Measurements from ENCODE around the gene NLGN4X.

NLGN4X gene

DNA sequence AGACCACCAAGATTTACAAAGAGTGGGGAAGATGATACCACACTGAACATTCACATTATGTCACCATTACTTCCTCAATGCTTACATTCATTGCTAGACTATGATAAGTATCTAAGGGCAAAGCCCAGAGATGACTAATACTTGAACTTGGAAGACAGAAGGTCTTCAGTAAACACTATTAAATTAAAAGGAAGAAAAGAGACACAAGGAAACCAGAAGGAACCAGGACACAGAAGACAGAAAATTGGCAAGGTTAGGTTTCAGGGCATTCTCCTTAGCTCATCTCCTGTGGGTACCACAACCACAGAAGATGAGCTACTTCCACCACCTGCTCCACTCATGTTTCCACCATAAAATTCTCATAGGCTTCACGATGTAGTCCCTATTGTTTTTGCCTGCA lies 64.9 kb downstream of the NLGN4X start:
- DNase-seq (ENCODE audit: insufficient read length, low spot score) (no peak), FAIRE-seq (no peak)
- TF ChIP-seq SPI1 (IDR thresholded peaks at IDR 0.05; ENCODE audit: low read depth, low read length) (no peak), POLR2A (IDR thresholded peaks at IDR 0.05; ENCODE audit: low read depth, low read length) (no peak), POU2F2 (IDR thresholded peaks at IDR 0.05; ENCODE audit: low read depth, low read length) (no peak)

DNA sequence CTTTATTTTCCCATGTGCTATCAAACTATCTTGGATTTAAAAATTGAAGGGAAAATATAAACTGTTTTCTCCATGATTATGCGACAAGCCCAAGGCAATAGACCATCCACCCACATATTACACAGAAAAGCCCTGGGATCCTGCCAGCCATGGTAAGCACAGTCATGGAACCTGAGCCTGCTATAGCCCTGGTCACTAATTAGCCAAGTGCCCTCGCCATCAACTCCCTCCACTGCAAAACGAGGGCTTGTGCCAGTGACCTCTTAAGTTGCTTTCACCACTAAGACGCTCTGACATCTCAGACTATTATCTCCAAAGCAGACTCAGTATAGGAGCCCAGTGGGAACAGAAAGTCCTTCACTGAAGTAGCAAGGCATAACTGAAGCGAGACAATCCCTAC lies 69.2 kb downstream of the NLGN4X start:
- no peak for FAIRE-seq
- TF ChIP-seq SPI1 (IDR thresholded peaks at IDR 0.05; ENCODE audit: low read depth, low read length), result no peak
- TF ChIP-seq TAF1 (IDR thresholded peaks at IDR 0.05; ENCODE audit: low read depth, low read length), result no peak
- no peak for TF ChIP-seq POU2F2 (IDR thresholded peaks at IDR 0.05; ENCODE audit: low read depth, low read length)
- no peak for TF ChIP-seq PAX5 (IDR thresholded peaks at IDR 0.05; ENCODE audit: insufficient read depth, low read length, severe bottlenecking)
- TF ChIP-seq POLR2A (IDR thresholded peaks at IDR 0.05; ENCODE audit: low read depth, low read length), result no peak
- no peak for TF ChIP-seq POLR2AphosphoS5 (IDR thresholded peaks at IDR 0.05; ENCODE audit: low read depth, low read length)

DNA sequence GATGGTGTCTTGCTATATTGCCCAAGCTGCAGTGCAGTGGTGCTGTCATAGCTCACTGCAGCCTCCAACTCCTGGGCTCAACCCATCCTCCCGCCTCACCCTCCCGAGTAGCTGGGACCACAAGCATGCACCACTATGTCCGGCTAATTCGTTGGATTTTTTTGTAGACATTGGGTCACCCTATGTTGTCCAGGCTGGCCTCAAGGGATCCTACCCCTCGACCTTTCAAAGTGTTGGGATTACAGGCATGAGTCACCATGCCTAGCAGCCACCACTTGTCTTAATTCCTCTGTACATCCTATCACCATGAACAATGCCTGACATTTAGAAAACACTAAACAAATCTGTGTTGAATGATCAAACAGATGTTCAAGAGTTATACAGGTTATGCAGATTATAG lies 76.7 kb downstream of the NLGN4X start:
- no peak for TF ChIP-seq POLR2AphosphoS5 (IDR thresholded peaks at IDR 0.05; ENCODE audit: low read depth, low read length)
- TF ChIP-seq SPI1 (IDR thresholded peaks at IDR 0.05; ENCODE audit: low read depth, low read length), result no peak
- TF ChIP-seq POU2F2 (IDR thresholded peaks at IDR 0.05; ENCODE audit: low read depth, low read length), result no peak
- TF ChIP-seq PAX5 (IDR thresholded peaks at IDR 0.05; ENCODE audit: insufficient read depth, low read length, severe bottlenecking), result no peak
- no peak for TF ChIP-seq TAF1 (IDR thresholded peaks at IDR 0.05; ENCODE audit: low read depth, low read length)
- no peak for TF ChIP-seq POLR2A (IDR thresholded peaks at IDR 0.05; ENCODE audit: low read depth, low read length)
- DNase-seq (ENCODE audit: insufficient read length, low spot score) (no peak), FAIRE-seq (no peak)

More for the DNA sequence above, 69.2 kb downstream of the NLGN4X start:
- DNase-seq (ENCODE audit: insufficient read length, low spot score), result no peak

DNA sequence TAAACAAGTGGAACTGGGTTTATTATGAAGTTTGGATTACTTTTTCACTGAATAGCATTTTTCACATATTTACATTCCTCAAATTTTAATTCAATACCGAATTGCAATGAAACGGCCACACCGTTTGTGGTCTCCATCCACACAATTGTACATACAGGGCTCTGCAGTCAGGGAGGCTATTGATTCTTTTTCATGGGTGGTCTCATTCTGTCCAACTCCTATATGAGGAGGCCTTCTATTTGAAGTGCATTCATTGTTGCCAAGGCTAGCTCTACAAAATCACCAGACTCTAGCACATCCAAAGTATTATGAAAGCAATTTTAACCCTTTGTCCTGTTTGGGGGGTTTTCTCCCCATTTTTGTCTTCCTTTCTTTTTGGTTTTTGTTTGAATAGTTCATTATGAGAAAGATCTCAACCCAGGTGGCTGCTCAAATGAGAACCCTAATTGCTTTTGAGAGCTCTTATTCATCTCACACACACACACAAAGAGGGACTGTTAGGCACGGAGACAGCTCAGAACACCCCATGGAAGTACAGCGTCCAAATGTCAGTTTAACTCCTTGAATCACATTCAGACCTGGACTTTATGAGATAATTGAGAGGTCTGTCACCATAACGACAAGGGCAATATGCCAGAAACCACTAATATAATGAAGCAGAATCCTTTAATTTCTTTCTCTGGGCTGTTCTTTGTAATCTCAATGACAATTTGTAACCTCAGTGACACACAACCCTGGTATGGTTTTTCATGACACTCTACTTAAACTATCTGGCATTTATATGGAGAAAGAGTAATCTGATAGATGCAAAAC lies 79.4 kb downstream of the NLGN4X start:
- FAIRE-seq (no peak), DNase-seq (ENCODE audit: insufficient read length, low spot score) (no peak)
- TF ChIP-seq POU2F2 (IDR thresholded peaks at IDR 0.05; ENCODE audit: low read depth, low read length) (no peak), PAX5 (IDR thresholded peaks at IDR 0.05; ENCODE audit: insufficient read depth, low read length, severe bottlenecking) (no peak), TAF1 (IDR thresholded peaks at IDR 0.05; ENCODE audit: low read depth, low read length) (no peak), POLR2AphosphoS5 (IDR thresholded peaks at IDR 0.05; ENCODE audit: low read depth, low read length) (no peak), POLR2A (IDR thresholded peaks at IDR 0.05; ENCODE audit: low read depth, low read length) (no peak), SPI1 (IDR thresholded peaks at IDR 0.05; ENCODE audit: low read depth, low read length) (no peak)

DNA sequence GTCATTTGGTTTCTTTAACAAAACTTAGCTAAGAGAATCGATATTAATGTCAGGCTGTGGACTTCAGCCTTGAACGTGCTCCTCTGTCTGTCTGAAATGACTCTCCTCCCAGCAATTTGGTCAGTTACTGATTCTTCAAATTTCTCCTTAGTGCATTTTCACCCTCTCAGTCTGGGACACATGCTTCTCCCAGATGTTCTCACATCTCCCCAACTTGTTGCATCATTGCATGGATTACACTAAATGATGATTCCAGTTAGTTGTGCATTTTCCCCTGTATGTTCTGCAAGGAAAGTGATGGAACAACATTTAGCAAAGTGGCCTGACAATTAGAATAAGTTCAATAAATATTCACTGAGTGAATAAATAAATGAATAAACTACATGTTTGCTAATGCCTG lies 94.4 kb downstream of the NLGN4X start:
- FAIRE-seq (no peak), DNase-seq (ENCODE audit: insufficient read length, low spot score) (no peak)
- TF ChIP-seq TAF1 (IDR thresholded peaks at IDR 0.05; ENCODE audit: low read depth, low read length) (no peak), POU2F2 (IDR thresholded peaks at IDR 0.05; ENCODE audit: low read depth, low read length) (no peak), SPI1 (IDR thresholded peaks at IDR 0.05; ENCODE audit: low read depth, low read length) (no peak), POLR2AphosphoS5 (IDR thresholded peaks at IDR 0.05; ENCODE audit: low read depth, low read length) (no peak), POLR2A (IDR thresholded peaks at IDR 0.05; ENCODE audit: low read depth, low read length) (no peak), PAX5 (IDR thresholded peaks at IDR 0.05; ENCODE audit: insufficient read depth, low read length, severe bottlenecking) (no peak)

DNA sequence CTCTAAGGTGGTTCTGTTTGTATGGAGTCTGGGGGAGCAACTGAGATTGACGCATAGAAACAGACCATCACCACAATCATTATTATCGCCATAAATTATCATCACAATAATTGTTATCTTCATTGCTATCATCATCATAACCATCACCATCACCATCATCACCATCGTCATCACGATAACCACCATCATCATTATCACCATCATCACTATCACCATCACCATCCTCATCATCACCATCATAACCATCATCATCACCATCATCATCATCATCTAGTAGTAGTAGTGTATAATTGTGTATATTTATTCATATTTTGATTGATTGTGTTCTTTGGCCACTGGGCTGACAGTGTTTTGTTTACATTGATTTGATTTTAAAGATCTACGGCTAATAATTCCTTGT lies 95.7 kb downstream of the NLGN4X start:
- FAIRE-seq (no peak), DNase-seq (ENCODE audit: insufficient read length, low spot score) (no peak)
- no peak for TF ChIP-seq POLR2A (IDR thresholded peaks at IDR 0.05; ENCODE audit: low read depth, low read length)
- TF ChIP-seq PAX5 (IDR thresholded peaks at IDR 0.05; ENCODE audit: insufficient read depth, low read length, severe bottlenecking), result no peak
- no peak for TF ChIP-seq POLR2AphosphoS5 (IDR thresholded peaks at IDR 0.05; ENCODE audit: low read depth, low read length)
- TF ChIP-seq POU2F2 (IDR thresholded peaks at IDR 0.05; ENCODE audit: low read depth, low read length), result no peak
- no peak for TF ChIP-seq TAF1 (IDR thresholded peaks at IDR 0.05; ENCODE audit: low read depth, low read length)

DNA sequence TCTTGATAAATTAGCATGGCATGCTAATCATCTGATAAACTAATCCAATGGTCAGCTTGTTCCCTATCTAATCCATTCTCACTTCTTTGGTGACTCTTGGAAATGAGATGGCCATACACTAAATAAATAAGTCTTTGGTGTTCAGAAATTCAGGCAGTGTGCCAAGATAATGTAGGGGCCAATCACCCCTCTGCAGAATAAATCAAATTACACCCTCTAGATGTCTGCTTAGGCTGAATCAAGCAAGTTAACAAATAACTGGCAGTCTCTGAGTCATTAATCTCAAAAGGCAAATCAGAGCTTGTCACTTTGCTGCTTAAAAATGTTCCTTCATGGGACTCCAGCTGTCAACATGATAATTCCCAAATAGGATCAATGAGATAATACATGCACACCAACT lies 97.4 kb downstream of the NLGN4X start:
- DNase-seq (ENCODE audit: insufficient read length, low spot score) (no peak), FAIRE-seq (no peak)
- TF ChIP-seq TAF1 (IDR thresholded peaks at IDR 0.05; ENCODE audit: low read depth, low read length), result no peak
- TF ChIP-seq POLR2A (IDR thresholded peaks at IDR 0.05; ENCODE audit: low read depth, low read length), result no peak
- TF ChIP-seq POU2F2 (IDR thresholded peaks at IDR 0.05; ENCODE audit: low read depth, low read length), result no peak
- no peak for TF ChIP-seq POLR2AphosphoS5 (IDR thresholded peaks at IDR 0.05; ENCODE audit: low read depth, low read length)
- TF ChIP-seq SPI1 (IDR thresholded peaks at IDR 0.05; ENCODE audit: low read depth, low read length), result no peak

DNA sequence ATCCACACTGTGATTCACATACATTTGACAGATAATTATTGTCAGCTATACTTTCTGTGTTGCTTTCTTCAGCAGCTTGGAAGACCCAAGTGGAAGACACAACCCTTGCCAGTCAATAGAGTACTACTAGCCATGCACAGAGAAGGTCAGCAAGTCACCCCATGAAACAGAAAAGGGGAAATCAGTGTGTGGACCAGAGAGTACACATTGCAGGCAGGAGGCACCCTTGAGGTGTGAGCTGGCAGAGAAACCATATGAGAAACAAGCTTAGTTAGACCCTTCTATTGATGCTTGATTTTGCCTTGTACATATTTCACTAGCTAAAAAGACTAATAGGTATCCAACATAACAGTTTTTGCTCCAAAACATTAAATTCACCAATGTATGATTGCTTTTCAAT lies 99.5 kb downstream of the NLGN4X start:
- no peak for DNase-seq (ENCODE audit: insufficient read length, low spot score)
- FAIRE-seq, result no peak
- TF ChIP-seq SPI1 (IDR thresholded peaks at IDR 0.05; ENCODE audit: low read depth, low read length) (no peak), POU2F2 (IDR thresholded peaks at IDR 0.05; ENCODE audit: low read depth, low read length) (no peak), PAX5 (IDR thresholded peaks at IDR 0.05; ENCODE audit: insufficient read depth, low read length, severe bottlenecking) (no peak), POLR2A (IDR thresholded peaks at IDR 0.05; ENCODE audit: low read depth, low read length) (no peak), TAF1 (IDR thresholded peaks at IDR 0.05; ENCODE audit: low read depth, low read length) (no peak), POLR2AphosphoS5 (IDR thresholded peaks at IDR 0.05; ENCODE audit: low read depth, low read length) (no peak)

DNA sequence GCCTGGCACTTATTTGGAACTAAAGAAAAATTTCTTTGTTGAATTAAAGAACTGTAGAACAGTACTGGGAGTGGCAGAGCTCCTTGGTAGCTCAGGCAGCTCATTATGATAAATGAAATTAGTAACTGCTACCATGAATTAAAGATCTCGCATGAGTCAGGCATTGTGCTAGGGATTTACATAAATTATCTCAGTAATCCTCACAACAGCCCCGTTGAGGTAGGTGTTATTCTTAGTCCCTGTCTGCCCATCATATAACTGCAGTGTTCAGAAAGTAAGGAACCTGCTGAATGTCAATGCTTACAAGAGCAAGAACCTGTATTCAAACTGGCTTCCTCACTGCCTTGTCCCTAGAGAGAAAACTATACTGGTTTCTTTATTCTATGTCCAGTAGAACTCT lies 108.3 kb downstream of the NLGN4X start:
- no peak for DNase-seq (ENCODE audit: insufficient read length, low spot score)
- TF ChIP-seq SPI1 (IDR thresholded peaks at IDR 0.05; ENCODE audit: low read depth, low read length), result no peak
- TF ChIP-seq PAX5 (IDR thresholded peaks at IDR 0.05; ENCODE audit: insufficient read depth, low read length, severe bottlenecking), result no peak
- TF ChIP-seq POLR2A (IDR thresholded peaks at IDR 0.05; ENCODE audit: low read depth, low read length), result no peak
- no peak for TF ChIP-seq POLR2AphosphoS5 (IDR thresholded peaks at IDR 0.05; ENCODE audit: low read depth, low read length)
- no peak for TF ChIP-seq POU2F2 (IDR thresholded peaks at IDR 0.05; ENCODE audit: low read depth, low read length)
- TF ChIP-seq TAF1 (IDR thresholded peaks at IDR 0.05; ENCODE audit: low read depth, low read length), result no peak

DNA sequence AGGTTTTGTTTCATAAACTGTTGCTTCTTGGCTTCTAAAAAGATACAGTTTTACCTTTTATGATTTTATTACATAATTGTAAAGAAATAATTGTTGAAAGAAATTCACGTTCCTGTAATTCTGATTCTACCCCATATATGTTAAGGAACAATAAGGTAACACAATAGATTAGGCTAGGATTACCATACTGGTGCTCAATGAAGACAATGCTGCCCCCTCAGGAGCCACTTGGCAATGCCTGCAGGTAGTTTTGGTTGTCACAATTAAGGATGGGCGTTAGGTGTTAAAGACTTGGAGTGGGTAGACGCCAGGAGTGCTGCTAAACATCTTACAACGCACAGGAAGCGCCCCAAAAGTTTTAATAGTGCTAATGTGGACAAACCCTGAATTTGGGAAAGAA lies 133.2 kb downstream of the NLGN4X start:
- no peak for DNase-seq (ENCODE audit: insufficient read length, low spot score)

More for the DNA sequence above, 108.3 kb downstream of the NLGN4X start:
- peak; percentile 35 for FAIRE-seq

More for the DNA sequence above, 133.2 kb downstream of the NLGN4X start:
- TF ChIP-seq TAF1 (IDR thresholded peaks at IDR 0.05; ENCODE audit: low read depth, low read length) (no peak), POU2F2 (IDR thresholded peaks at IDR 0.05; ENCODE audit: low read depth, low read length) (no peak), SPI1 (IDR thresholded peaks at IDR 0.05; ENCODE audit: low read depth, low read length) (no peak), PAX5 (IDR thresholded peaks at IDR 0.05; ENCODE audit: insufficient read depth, low read length, severe bottlenecking) (no peak), POLR2A (IDR thresholded peaks at IDR 0.05; ENCODE audit: low read depth, low read length) (no peak), POLR2AphosphoS5 (IDR thresholded peaks at IDR 0.05; ENCODE audit: low read depth, low read length) (no peak)
- no peak for FAIRE-seq
